Karpas-422 (cell line): Measurements from ENCODE around the gene MED13L. TPM values are rescaled to one million over a fixed set of nuclear protein-coding genes. Genes with fewer than 3 reads are reported as not detected.
"Not testable (repeated sequence)": the region's sequence is repeated elsewhere in the genome, so short reads cannot be mapped to it uniquely, and the experiment has no call there.

Experiments
- DNase-seq: peaks from one replicate; pipeline ENCODE4 v3.0.0-alpha.2; 2015
- H2AFZ ChIP-seq: fragments of 200-600 bp; sonication (generic); 2 replicates; pipeline ENCODE4 v1.6.1; 2014; ENCODE audit warnings: antibody characterized with exemption, low read length, mixed read lengths
- H3K27ac ChIP-seq: fragments of 200-600 bp; sonication (generic); 2 replicates; pipeline ENCODE4 v1.5.1; 2014; ENCODE audit warnings: mild to moderate bottlenecking, low read length, moderate library complexity
- H3K27me3 ChIP-seq: fragments of 200-600 bp; sonication (generic); 2 replicates; pipeline ENCODE4 v1.6.1; 2014; ENCODE audit warnings: low read length, mixed read lengths
- H3K36me3 ChIP-seq: fragments of 200-600 bp; sonication (generic); 2 replicates; pipeline ENCODE4 v1.6.1; 2014; ENCODE audit warnings: low read length, mixed read lengths; ENCODE audit not compliant: insufficient read depth
- H3K4me1 ChIP-seq: fragments of 200-600 bp; sonication (generic); 2 replicates; pipeline ENCODE4 v1.6.1; 2014; ENCODE audit warnings: mild to moderate bottlenecking, low read length, mixed read lengths
- H3K4me2 ChIP-seq: fragments of 200-600 bp; sonication (generic); 2 replicates; pipeline ENCODE4 v1.6.1; 2014; ENCODE audit warnings: low read length, low read depth, mild to moderate bottlenecking; ENCODE audit not compliant: poor library complexity, severe bottlenecking
- H3K4me3 ChIP-seq: fragments of 200-600 bp; sonication (generic); 2 replicates; pipeline ENCODE4 v1.5.1; 2014; ENCODE audit warnings: mild to moderate bottlenecking, antibody characterized with exemption, low read length, mixed read lengths
- H3K79me2 ChIP-seq: fragments of 200-600 bp; sonication (generic); 2 replicates; pipeline ENCODE4 v1.6.1; 2014; ENCODE audit warnings: mild to moderate bottlenecking, low read length, mixed read lengths
- H3K9ac ChIP-seq: fragments of 200-600 bp; sonication (generic); 2 replicates; pipeline ENCODE4 v1.6.0; 2014; ENCODE audit warnings: low read length
- H3K9me2 ChIP-seq: fragments of 200-600 bp; sonication (generic), shearing (Covaris generic); replicated peaks from 2 replicates; pipeline ENCODE4 v1.6.0; 2014; ENCODE audit warnings: mild to moderate bottlenecking, low read length, moderate library complexity; ENCODE audit not compliant: insufficient read depth
- H3K9me3 ChIP-seq: fragments of 300-700, 200-600 bp; sonication (generic); 2 replicates; pipeline ENCODE4 v1.6.1; 2014; ENCODE audit warnings: low read length, mixed read lengths
- H4K20me1 ChIP-seq: fragments of 200-600 bp; sonication (generic); 2 replicates; pipeline ENCODE4 v1.6.1; 2014; ENCODE audit warnings: mild to moderate bottlenecking, antibody characterized with exemption, low read length, low read depth; ENCODE audit not compliant: insufficient read depth
- total RNA-seq: library from RNA; depleted of rRNA; stranded (reverse); fragments of >200 nt; shearing (Covaris generic); gene quantifications from 2 replicates; pipeline ENCODE4 v1.2.3, GENCODE V29; 2014; ENCODE audit warnings: low replicate concordance

The MED13L gene
- total RNA-seq, 1 experiment from 2014 or later: 37.5 TPM

GRCh38 chr12:116037941-116038837 is 239.3 kb downstream of the MED13L start:
- Histone ChIP-seq H3K27me3 (no peaks in the 10 kb centered on the region), H4K20me1 (peaks cover 17% of the 10 kb centered on the region; the same call in 1 of the 2 replicates), H3K4me2 (no peak overlapping the region), H3K9me3 (no peaks in the 10 kb centered on the region), H3K36me3 (no peaks in the 10 kb centered on the region), H3K9me2 (no peaks in the 10 kb centered on the region), H3K27ac (no peak overlapping the region), H3K9ac (no peak overlapping the region), H2AFZ (no peak overlapping the region), H3K4me3 (no peak overlapping the region), H3K4me1 (no peaks in the 10 kb centered on the region), H3K79me2 (no peaks in the 10 kb centered on the region)
- DNase-seq: no peak

DNA sequence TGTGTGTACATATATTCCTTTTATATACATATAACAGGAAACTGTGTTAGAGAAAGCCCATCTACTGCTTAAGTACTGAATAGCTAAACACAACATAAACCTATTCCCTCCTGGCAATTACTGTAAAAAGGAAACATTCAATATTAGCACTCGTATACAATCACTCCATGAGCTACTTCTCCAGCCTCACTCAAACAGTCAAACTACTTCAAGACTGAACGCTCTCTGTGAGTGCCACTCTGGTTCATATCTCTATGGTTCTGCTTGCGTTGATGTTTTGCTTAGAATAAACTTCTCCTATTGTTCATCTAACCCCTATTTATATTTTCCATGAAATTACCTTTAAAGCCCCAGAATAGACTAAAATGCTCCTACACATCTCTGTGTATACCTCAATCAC is 243.7 kb downstream of the MED13L start:
- Histone ChIP-seq H3K79me2 (no peaks in the 10 kb centered on the region), H3K9me3 (no peaks in the 10 kb centered on the region), H2AFZ (no peak overlapping the region), H3K4me1 (no peaks in the 10 kb centered on the region), H3K9me2 (no peaks in the 10 kb centered on the region), H3K4me3 (no peak overlapping the region), H3K4me2 (no peak overlapping the region), H3K27me3 (no peaks in the 10 kb centered on the region), H4K20me1 (peaks cover 11% of the 10 kb centered on the region; the same call in 1 of the 2 replicates), H3K27ac (no peak overlapping the region), H3K36me3 (no peaks in the 10 kb centered on the region), H3K9ac (no peak overlapping the region)
- DNase-seq: no peak

DNA sequence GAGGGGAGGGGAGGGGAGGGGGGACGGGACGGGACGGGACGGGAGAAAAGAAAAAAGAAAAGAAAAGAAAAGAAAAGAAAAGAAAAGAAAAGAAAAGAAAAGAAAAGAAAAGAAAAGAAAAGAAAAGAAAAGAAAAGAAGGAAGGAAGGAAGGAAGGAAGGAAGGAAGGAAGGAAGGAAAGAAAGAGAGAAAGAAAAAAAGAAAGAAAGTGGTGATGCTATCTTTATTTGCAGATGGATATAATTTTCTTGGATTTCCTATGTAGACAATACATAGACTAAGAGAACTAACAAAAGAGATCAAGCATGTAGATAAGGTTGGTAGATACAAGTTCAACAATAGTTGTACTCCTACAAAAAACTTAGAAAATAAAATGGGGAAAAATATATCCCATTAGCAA is 245.9 kb downstream of the MED13L start:
- not testable (repeated sequence) for H3K27ac ChIP-seq, H3K9me3 ChIP-seq, DNase-seq, H3K4me2 ChIP-seq, H2AFZ ChIP-seq, H3K9me2 ChIP-seq, H3K36me3 ChIP-seq, H3K4me1 ChIP-seq, H3K79me2 ChIP-seq, H4K20me1 ChIP-seq, H3K27me3 ChIP-seq, H3K4me3 ChIP-seq, H3K9ac ChIP-seq

- Histone ChIP-seq H3K36me3 (no peaks in the 10 kb centered on the region), H4K20me1 (peaks cover 5% of the 10 kb centered on the region; the same call in 1 of the 2 replicates), H3K27ac (no peak overlapping the region), H3K27me3 (no peaks in the 10 kb centered on the region), H3K9me2 (no peaks in the 10 kb centered on the region), H3K79me2 (no peaks in the 10 kb centered on the region), H3K9me3 (no peaks in the 10 kb centered on the region), H3K4me3 (no peak overlapping the region), H2AFZ (no peak overlapping the region), H3K9ac (no peak overlapping the region), H3K4me2 (no peak overlapping the region), H3K4me1 (no peaks in the 10 kb centered on the region)
- no peak for DNase-seq
Measured at GRCh38 chr12:116028619-116029018, 248.9 kb downstream of the MED13L start.

- Histone ChIP-seq H3K36me3 (no peaks in the 10 kb centered on the region), H3K9me3 (no peaks in the 10 kb centered on the region), H4K20me1 (peaks cover 5% of the 10 kb centered on the region; the same call in 1 of the 2 replicates), H3K27ac (no peak overlapping the region), H2AFZ (no peak overlapping the region), H3K4me2 (no peak overlapping the region), H3K27me3 (no peaks in the 10 kb centered on the region), H3K79me2 (no peaks in the 10 kb centered on the region), H3K9ac (no peak overlapping the region), H3K4me3 (no peak overlapping the region), H3K9me2 (no peaks in the 10 kb centered on the region), H3K4me1 (no peaks in the 10 kb centered on the region)
- no peak for DNase-seq
Measured at GRCh38 chr12:116027551-116027821, 250.0 kb downstream of the MED13L start.

GRCh38 chr12:116026768-116027550 is 250.5 kb downstream of the MED13L start:
- Histone ChIP-seq H3K27ac (no peak overlapping the region), H3K4me2 (no peak overlapping the region), H3K27me3 (no peaks in the 10 kb centered on the region), H3K4me3 (no peak overlapping the region), H3K9ac (no peak overlapping the region), H3K36me3 (no peaks in the 10 kb centered on the region), H3K79me2 (no peaks in the 10 kb centered on the region), H3K9me3 (no peaks in the 10 kb centered on the region), H3K9me2 (no peaks in the 10 kb centered on the region), H4K20me1 (peaks cover 5% of the 10 kb centered on the region; the same call in 1 of the 2 replicates), H3K4me1 (no peaks in the 10 kb centered on the region), H2AFZ (no peak overlapping the region)
- DNase-seq: no peak

GRCh38 chr12:116026346-116026745 is 251.1 kb downstream of the MED13L start:
- H3K4me3 ChIP-seq: no peak overlapping the region
- no peak for DNase-seq
- no peaks in the 10 kb centered on the region for H3K4me1 ChIP-seq
- H3K9ac ChIP-seq: no peak overlapping the region
- H3K79me2 ChIP-seq: no peaks in the 10 kb centered on the region
- no peak overlapping the region for H3K4me2 ChIP-seq
- no peaks in the 10 kb centered on the region for H3K9me2 ChIP-seq
- H4K20me1 ChIP-seq: peaks cover 5% of the 10 kb centered on the region; the same call in 1 of the 2 replicates
- no peaks in the 10 kb centered on the region for H3K36me3 ChIP-seq
- H3K9me3 ChIP-seq: no peaks in the 10 kb centered on the region
- no peak overlapping the region for H3K27ac ChIP-seq
- H2AFZ ChIP-seq: no peak overlapping the region
- H3K27me3 ChIP-seq: no peaks in the 10 kb centered on the region

GRCh38 chr12:116024769-116025168 is 252.7 kb downstream of the MED13L start:
- Histone ChIP-seq H3K79me2 (no peaks in the 10 kb centered on the region), H4K20me1 (peaks cover 5% of the 10 kb centered on the region; the same call in 1 of the 2 replicates)
- no peak for DNase-seq

More at GRCh38 chr12:116024769-116025168, 252.7 kb downstream of the MED13L start:
- H3K9me3 ChIP-seq: no peaks in the 10 kb centered on the region
- no peak overlapping the region for H3K4me3 ChIP-seq
- H2AFZ ChIP-seq: no peak overlapping the region
- no peaks in the 10 kb centered on the region for H3K9me2 ChIP-seq
- no peaks in the 10 kb centered on the region for H3K4me1 ChIP-seq
- no peak overlapping the region for H3K27ac ChIP-seq
- H3K27me3 ChIP-seq: no peaks in the 10 kb centered on the region
- no peaks in the 10 kb centered on the region for H3K36me3 ChIP-seq
- no peak overlapping the region for H3K4me2 ChIP-seq
- no peak overlapping the region for H3K9ac ChIP-seq
